Activated CD4-positive, alpha-beta T cell treated with anti-CD3 and anti-CD28 coated beads for 48 hours (primary cell): Measurements from ENCODE around the gene OR10A4.
A peak's percentile ranks its signal among the peaks of the same experiment; 100 is the strongest.
"Not testable (repeated sequence)": the region's sequence is repeated elsewhere in the genome, so short reads cannot be mapped to it uniquely, and the experiment has no call there.

ENCODE experiments used
- DNase-seq: peaks from one replicate; pipeline ENCODE4 v3.0.0-alpha.2; 2020

The OR10A4 gene

GRCh38 chr11:6900327-6900999 lies 24.0 kb downstream of the OR10A4 start:
- no peak for DNase-seq

GRCh38 chr11:6904804-6905203 lies 28.4 kb downstream of the OR10A4 start:
- not testable (repeated sequence) for DNase-seq

- no peak for DNase-seq
Measured at GRCh38 chr11:6911378-6911777, 35.0 kb downstream of the OR10A4 start.

DNA sequence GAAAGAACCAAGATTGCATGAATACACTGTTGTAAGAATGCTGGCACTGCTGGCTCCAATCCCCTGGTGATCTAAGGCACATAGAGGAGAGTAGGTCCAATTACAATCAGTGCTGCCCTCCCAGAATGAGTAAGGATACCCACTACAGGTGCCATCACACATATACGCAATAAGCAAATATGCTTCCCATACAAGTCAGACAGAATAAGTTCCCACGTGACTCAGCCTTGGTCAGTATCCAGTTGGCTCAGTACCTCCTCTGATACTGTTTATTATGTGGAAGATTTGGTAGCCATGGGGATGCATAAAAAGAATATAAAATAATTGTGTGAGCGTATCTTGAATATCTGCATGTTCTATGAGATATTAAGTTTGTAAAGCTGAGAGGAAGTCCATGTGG lies 35.5 kb downstream of the OR10A4 start:
- DNase-seq: no peak

DNA sequence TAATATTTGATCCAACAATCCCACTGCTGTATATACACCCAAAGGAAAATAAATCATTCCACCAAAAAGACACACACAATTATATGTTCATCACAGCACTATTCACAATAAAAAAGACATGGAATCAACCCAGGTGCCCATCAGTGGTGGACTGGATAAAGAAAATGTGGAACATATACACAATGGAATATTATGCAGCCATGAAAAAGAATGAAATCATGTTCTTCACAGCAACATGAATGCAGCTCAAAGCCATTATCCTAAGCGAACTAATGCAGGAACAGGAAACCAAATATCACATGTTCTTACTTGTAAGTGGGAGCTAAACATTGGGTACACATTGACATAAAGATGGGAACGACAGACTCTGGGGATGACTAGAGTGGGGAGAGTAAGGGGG lies 43.3 kb downstream of the OR10A4 start:
- no peak for DNase-seq

GRCh38 chr11:6920702-6921101 lies 44.3 kb downstream of the OR10A4 start, which contains the start of gene OR2D3:
Gene OR2D3, plus strand, starts transcription at chr11:6921002. Its CDS starts 0 bp downstream, at chr11:6921002.
- no peak for DNase-seq

DNA sequence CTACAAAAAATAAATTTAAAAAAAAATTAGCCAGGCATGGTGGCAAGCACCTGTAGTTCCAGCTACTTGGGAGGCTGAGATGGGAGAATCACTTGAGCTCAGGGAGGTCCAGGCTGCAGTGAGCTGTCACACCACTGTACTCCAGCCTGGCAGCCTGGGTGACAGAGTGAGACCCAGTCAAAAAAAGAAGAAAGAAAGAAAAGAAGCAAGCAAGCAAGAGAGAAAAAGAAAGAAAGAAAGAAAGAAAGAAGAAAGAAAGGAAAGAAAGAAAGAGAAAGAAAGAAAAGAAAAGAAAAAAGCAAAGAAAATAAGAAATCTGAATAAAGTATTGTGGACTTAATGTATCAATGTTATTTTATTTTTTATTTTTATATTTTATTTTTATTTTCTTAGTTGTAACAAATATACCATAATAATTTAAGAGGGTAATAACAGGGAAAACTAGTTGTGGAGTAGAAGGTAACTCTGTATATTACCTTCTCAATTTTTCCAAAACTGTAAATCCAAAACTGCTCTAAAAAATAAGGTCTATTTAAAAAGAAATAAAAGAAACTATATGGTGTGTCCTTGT lies 48.7 kb downstream of the OR10A4 start:
- no peak for DNase-seq

- no peak for DNase-seq
Measured at GRCh38 chr11:6925636-6926207, 49.3 kb downstream of the OR10A4 start.

DNA sequence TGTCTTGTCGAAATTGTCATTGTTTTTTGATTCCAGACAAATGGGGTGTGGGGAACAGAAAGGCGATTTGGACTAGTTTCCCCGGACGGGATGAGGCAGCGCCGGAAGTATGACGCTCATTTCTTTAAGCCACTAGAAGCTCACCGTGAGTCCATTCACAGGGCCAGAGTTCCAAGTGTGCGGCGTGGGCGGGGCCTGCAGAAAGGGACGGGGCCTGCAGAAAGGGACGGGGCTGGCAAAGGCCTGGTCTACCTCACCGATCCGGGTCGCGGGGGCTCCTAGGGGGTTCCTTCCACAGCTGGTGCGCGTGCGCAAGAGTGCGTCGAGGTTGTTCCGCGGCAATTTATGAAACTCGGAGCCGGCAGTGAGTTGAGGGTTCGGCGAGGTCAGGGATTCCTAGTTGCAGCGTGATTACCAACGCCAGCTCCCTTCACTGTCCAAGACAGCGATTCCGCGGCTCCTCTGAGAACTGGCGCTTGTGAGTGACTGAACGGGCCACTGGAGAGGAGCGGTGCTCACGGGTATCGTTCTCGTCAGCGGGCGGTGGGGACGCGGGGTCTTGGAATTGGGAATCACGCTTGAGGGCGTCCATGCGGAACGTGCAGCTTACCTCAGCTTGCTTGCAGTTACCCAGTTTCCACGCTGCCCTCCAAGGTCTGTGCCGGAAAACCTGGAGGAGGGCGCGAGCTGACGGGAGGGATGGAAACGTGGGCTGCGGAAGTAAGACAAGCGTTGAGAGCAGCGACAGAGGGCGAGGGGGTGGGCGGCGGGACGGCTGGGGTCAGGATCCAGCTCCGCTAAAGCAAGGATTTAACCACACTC lies 50.0 kb downstream of the OR10A4 start, which contains the start of gene ZNF215:
ZNF215 (plus strand) TSS at position 219 of the 822 bp plus-strand sequence. CDS start 5,847 bp downstream, outside the sequence.
- DNase-seq: peak; percentile 59

- DNase-seq: no peak
Measured at GRCh38 chr11:6927030-6927617, 50.7 kb downstream of the OR10A4 start.
